ENCODE measurements around the gene TES.
"Not testable (repeated sequence)": the region's sequence is repeated elsewhere in the genome, so short reads cannot be mapped to it uniquely, and the experiment has no call there.

Gene TES

GRCh38 chr7:116225860-116226259, 15.5 kb downstream of the TES start:
- no peak for DNase-seq

- no peak for DNase-seq
These were observed 16.3 kb downstream of the TES start for GRCh38 chr7:116226664-116227063.

- DNase-seq: no peak
These were observed 17.4 kb downstream of the TES start for GRCh38 chr7:116227678-116228239.

DNA sequence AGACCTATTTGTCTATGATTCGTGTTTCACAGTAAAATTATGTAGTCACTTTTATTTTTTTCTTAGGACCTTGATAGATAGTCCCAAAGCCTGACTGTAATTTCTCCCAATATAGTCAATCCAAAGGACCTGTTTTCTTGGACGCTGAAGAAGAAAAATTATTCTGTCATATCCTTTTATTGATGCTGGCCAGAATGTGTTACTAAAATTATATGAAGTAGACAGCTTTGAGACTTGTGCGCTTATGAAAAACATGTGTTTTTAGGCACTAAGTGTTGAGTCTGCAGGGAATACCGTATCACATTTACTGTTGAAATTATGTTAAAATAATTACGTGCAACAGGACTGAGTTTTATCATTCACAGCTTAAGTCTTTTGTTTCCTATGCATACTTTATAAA, 17.9 kb downstream of the TES start:
- DNase-seq: no peak

- DNase-seq: no peak
These were observed 19.0 kb downstream of the TES start for GRCh38 chr7:116229366-116229765.

- DNase-seq: no peak
These were observed 20.1 kb downstream of the TES start for GRCh38 chr7:116230191-116231005.

DNA sequence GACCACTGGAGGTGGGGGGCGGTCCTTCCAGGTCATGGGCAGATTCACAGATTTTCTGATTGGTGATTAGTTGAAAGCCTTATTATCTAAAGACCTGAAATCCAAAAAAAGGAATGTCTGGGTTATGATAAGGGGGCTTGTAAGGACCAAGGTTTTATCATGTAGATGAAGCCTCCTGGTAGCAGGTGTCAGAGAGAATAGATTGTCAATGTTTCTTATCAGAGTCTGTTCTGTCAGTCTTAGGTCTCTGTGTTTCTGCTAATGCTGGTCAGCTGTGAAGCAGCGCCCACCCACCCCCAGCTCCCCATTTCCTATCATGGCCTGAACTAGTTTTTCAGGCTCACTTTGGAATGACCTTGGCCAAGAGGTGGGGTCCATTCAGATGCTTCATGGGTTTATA, 21.2 kb downstream of the TES start:
- no peak for DNase-seq

DNA sequence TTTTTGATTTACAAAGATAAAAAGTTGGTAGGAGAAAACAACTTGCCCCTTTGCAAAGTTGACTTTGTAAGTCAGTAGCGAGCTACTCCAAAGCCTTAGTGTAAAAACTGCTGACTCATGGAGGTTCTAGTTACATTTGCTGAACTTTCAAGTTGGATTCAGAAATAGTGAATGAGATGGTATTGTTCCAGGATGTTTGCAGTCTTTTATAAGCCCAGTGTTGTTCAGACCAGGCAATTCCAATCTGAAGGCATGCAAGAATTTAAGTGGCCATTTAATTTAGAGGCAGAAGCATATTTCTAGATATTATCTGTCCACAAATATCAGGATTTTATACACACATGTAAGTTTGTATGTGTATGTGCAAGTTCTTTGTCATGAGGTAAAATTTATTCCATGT, 21.6 kb downstream of the TES start:
- DNase-seq: no peak

DNA sequence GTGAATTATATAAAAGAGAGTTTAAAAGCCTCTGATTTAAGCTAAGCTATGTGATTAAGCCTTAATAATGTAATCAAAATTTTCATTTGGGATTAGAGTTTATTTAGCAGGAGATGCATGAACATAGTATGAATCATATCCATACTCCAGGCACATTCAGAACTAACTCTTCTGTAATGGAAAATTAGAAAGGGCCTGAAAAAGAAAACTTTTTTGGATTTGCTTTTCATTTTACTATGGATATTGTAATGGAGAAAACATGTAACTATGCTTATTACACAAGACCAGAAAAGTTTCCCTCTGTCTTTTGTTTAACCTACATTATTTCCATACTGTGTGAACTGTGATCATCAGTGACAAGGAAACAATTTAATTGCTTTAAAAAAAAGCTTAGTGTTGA, 22.0 kb downstream of the TES start:
- no peak for DNase-seq

DNA sequence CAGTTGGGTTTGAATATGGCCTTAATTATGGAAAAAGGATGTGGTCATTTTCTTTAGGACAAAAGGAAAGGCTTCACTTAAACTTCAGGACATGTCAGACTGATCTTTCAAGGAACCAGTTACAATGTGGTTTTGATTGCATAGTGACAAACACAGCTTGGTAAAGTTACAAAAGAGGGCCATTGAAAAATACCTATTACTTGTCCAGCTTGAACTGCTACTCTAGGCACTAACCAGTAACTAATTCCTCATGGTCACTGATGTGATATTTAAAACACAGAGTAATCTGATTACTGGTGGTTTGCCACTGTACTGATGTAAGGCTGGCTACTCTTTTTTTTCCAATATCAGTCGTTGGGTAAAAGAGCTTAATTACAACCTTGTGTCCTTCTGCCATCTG, 22.6 kb downstream of the TES start:
- no peak for DNase-seq

DNA sequence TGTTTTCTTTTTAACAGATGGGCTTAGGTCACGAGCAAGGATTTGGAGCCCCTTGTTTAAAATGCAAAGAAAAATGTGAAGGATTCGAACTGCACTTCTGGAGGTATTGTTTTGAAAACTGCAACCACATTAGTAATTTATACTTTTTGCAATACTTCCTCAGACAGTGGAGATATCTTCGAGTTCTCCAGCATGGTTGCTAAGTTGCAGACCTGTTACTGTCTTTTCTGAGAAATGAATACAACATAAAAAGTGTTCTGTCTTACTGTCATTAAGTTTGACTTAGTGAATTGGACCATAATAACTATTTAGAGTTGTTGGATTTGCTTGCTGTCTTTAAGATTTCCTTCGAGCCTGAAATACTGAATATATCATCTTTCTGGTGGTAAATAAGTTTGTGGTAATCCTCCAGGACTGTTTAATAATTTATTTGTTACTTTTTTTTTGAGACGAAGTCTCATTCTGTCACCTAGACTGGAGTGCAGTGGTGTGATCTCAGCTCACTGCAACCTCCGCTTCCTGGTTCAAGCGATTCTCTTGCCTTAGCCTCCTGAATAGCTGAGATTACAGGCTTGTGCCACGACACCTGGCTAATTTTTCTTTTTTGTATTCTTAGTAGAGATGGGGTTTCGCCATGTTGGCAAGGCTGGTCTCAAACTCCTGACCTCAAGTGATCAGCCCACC, 24.3 kb downstream of the TES start:
- no peak for DNase-seq

GRCh38 chr7:116235380-116235779, 25.0 kb downstream of the TES start:
- no peak for DNase-seq

DNA sequence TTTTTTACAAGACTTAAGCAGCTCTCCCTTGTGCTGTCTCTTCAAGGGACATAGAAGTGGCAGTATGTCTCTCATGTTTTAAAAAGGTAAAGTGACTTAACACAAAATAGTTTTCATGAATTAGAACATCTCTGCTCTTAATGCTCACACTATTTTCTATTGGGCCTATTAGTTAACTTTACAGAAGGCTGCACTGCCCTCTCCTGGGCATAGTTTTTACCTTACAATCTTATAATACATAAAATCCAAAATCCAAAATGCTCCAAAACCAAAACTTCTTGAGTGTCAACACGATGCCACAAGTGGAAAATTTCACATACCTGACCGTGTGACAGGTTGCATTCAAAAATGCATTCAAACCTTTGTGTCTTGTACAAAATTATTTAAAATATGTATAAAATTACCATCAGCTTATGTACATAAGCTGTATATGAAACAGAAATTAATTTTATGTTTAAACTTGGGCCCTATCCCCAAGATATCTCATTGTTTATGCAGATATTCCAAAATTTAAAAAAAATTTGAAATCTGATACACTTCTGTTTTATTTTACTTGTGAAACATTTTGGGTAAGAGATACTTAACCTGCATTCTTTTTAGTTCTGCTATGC, 25.8 kb downstream of the TES start:
- DNase-seq: peak; percentile 28

DNA sequence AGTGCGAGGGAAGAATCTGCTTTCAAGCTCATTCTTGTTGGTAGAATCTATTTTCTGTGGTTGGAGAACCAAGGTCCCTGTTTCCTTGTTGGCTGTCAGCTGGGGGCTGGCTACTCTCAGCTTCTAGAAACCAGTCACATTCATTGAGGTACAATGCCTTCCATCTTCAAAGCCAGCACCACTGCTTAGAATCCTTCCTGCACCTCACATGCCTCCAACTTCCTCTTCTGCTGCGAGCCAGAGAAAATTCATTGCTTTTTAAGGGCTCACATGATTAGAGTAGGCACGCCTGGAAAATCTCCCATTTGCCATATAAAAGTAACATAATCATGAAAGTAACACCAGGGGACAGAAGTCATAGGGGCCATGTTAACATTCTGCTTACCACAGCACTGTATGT, 28.7 kb downstream of the TES start:
- no peak for DNase-seq

GRCh38 chr7:116239434-116239833, 29.1 kb downstream of the TES start:
- no peak for DNase-seq

GRCh38 chr7:116240024-116240668, 29.8 kb downstream of the TES start:
- DNase-seq: no peak

DNA sequence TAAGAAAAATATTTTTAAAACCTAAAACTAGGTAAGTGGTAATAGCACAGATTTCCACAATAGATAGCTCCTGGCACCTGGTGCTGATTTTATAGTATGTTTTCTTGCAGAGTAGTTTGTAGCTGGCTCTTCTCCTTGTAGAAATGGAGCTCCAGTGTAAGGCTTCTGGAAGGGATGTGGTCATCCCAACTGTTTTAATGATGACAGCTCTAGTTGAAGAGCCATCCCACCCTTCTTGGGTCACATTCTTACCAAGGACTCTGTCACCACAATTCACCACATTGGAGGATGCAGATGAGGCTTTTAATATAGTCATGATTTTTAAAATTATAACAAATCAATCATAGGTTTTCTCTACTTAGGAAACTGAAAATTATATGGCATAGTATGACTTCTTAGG, 31.0 kb downstream of the TES start:
- no peak for DNase-seq

DNA sequence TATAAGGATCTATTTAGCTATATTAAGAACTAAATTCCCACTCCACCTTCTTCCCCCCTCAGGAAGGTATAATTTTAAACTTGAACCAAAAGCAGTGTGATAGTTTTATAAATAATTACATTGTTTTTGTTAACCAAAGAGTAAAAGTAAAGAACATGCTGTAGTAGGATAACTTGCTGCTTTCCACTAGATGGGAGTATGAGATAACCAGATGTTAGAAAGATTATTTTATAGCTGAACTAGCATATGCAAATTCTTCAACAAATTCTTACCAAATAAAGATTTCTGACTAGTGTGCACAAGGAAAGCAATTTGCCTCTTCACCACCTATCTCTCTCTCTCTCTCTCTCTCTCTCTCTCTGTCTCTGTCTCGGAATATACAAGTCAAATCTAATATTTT, 31.8 kb downstream of the TES start:
- no peak for DNase-seq

- DNase-seq: no peak
These were observed 32.4 kb downstream of the TES start for GRCh38 chr7:116242759-116243158.

DNA sequence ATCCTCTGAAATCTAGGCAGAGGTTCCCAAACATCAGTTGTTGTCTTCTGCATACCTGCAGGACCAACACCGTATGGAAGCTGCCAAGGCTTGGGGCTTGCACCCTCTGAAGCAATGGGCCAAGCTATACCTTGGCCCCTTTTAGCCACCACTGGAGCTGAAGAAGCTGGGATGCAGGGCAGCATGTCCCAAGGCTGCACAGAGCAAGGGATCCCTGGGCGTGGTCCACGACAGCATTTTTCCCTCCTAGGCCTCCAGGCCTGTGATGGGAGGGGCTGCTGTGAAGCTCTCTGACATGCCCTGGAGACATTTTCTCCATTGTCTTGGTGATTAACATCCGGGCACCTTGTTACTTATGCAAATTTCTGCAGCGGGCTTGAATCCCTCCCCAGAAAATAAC, 34.5 kb downstream of the TES start:
- not testable (repeated sequence) for DNase-seq

DNA sequence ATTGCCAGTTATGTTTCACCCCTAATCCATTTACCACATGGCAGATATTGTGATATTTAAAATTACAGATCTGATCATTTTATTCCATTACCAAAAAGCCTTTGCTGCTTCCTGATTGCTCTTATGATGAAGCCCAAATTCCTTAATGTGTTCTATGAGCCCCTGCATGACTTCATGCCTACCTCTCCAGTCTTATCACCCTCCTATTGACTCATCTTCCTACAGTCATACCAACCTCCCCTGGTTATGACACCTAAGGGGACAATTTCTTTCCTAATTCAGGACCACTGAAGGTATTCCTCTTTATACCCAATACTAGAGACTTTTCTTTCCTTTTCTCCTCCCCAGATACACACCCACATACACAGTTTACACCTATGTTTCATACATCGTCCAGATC, 36.0 kb downstream of the TES start:
- DNase-seq: no peak

- DNase-seq: no peak
These were observed 39.7 kb downstream of the TES start for GRCh38 chr7:116249969-116250553.

GRCh38 chr7:116251675-116252074, 41.3 kb downstream of the TES start:
- DNase-seq: no peak
